Naive thymus-derived CD4-positive, alpha-beta T cell (primary cell): ENCODE measurements around the gene C1orf174. TPM values are rescaled to one million over a fixed set of nuclear protein-coding genes. Genes with fewer than 3 reads are reported as not detected.

Experiments used
- ATAC-seq: fragments of 150-1000 bp; cut with Tn5 transposase; 2 replicates; pipeline ENCODE4 v1.10.0; 2021; ENCODE audit warnings: mild to moderate bottlenecking, moderate library complexity
- CTCF ChIA-PET: fragments of 350-600 bp; sonication (Branson Sonifier 250); formaldehyde crosslinking; loops from one replicate; lab custom pipeline; 2021; ENCODE audit warnings: antibody characterized with exemption; lab: Charles Lee
- POLR2A ChIA-PET: fragments of 350-600 bp; sonication (Branson Sonifier 250); formaldehyde crosslinking; loops from one replicate; lab custom pipeline; 2021; ENCODE audit warnings: antibody characterized with exemption, inconsistent platforms; lab: Charles Lee
- DNase-seq, 9 donors: peaks; one replicate each; pipeline versions ENCODE4 v3.0.0 to v3.0.0-alpha.2; 2020 to 2022; ENCODE audit warnings: mixed read lengths in 1 of 9
- H3K27ac ChIP-seq: one replicate; pipeline ENCODE4 v1.7.0; 2013; ENCODE audit warnings: mild to moderate bottlenecking, low read depth, low read length, moderate library complexity
- H3K27me3 ChIP-seq, 2 donors: one replicate each; pipeline ENCODE4 v1.7.0; 2013; ENCODE audit warnings: low read length in 2 of 2, mild to moderate bottlenecking in 2 of 2, moderate library complexity in 2 of 2; ENCODE audit not compliant: control insufficient read depth in 2 of 2, insufficient read depth in 2 of 2
- H3K36me3 ChIP-seq, 3 experiments: 1 replicate in 2 of 3; 2 replicates in 1 of 3; pipeline ENCODE4 v1.7.0; 2013; ENCODE audit warnings: low read length in 3 of 3, mild to moderate bottlenecking in 3 of 3, moderate library complexity in 1 of 3; ENCODE audit not compliant: insufficient read depth in 3 of 3, control insufficient read depth in 2 of 3
- H3K4me1 ChIP-seq, 2 donors: one replicate each; pipeline ENCODE4 v1.7.0; 2013; ENCODE audit warnings: low read length in 2 of 2, mild to moderate bottlenecking in 2 of 2, moderate library complexity in 1 of 2; ENCODE audit not compliant: control insufficient read depth in 2 of 2, insufficient read depth in 2 of 2
- H3K4me3 ChIP-seq: 2 replicates; pipeline ENCODE4 v1.7.0; 2013; ENCODE audit warnings: mild to moderate bottlenecking, low read length
- H3K9me3 ChIP-seq, 3 experiments: 1 replicate in 2 of 3; 2 replicates in 1 of 3; pipeline ENCODE4 v1.7.0; 2013; ENCODE audit warnings: low read length in 3 of 3; ENCODE audit not compliant: control insufficient read depth in 2 of 3
- H3K27ac Mint-ChIP-seq, 9 donors: one replicate each; pipeline ENCODE4 v1.8.0; 2020 to 2022; ENCODE audit warnings: mixed read lengths in 9 of 9, mild to moderate bottlenecking in 8 of 9, moderate library complexity in 5 of 9, inconsistent platforms in 2 of 9
- H3K27me3 Mint-ChIP-seq, 5 donors: one replicate each; pipeline ENCODE4 v1.8.0; 2021 to 2022; ENCODE audit warnings: mixed read lengths in 5 of 5, mild to moderate bottlenecking in 1 of 5
- H3K36me3 Mint-ChIP-seq, 5 donors: one replicate each; pipeline ENCODE4 v1.8.0; 2020 to 2022; ENCODE audit warnings: mixed read lengths in 5 of 5, mild to moderate bottlenecking in 3 of 5, inconsistent platforms in 1 of 5
- H3K4me1 Mint-ChIP-seq, 7 donors: one replicate each; pipeline ENCODE4 v1.8.0; 2020 to 2022; ENCODE audit warnings: mixed read lengths in 7 of 7, mild to moderate bottlenecking in 3 of 7, inconsistent platforms in 1 of 7
- H3K4me3 Mint-ChIP-seq, 10 donors: one replicate each; pipeline ENCODE4 v1.8.0; 2020 to 2022; ENCODE audit warnings: mild to moderate bottlenecking in 10 of 10, mixed read lengths in 10 of 10, moderate library complexity in 6 of 10, inconsistent platforms in 2 of 10
- H3K9me3 Mint-ChIP-seq, 11 donors: one replicate each; pipeline ENCODE4 v1.8.0; 2020 to 2022; ENCODE audit warnings: mixed read lengths in 11 of 11, mild to moderate bottlenecking in 4 of 11, inconsistent platforms in 1 of 11, moderate library complexity in 1 of 11
- intact Hi-C, 2 donors: fragments of 100-400 bp; cut with micrococcal nuclease; formaldehyde crosslinking; loops; one replicate each; pipeline ENCODE4 v1.15.1; 2023
- polyA plus RNA-seq, 2 donors: library from polyadenylated mRNA; unstranded; fragments of 300-500 nt; fragmentation: Illumina TruSeq; gene quantifications; one replicate each; pipeline ENCODE4 v1.2.3, GENCODE V29; 2021
- total RNA-seq, 6 experiments: library from RNA in 5 of 6; stranded (reverse) in 5 of 6; gene quantifications; 1 replicate in 5 of 6; 2 replicates in 1 of 6; pipeline ENCODE4 v1.2.3 and lab custom pipeline; 2021 to 2026

Gene C1orf174
- total and polyA plus RNA-seq, 7 experiments from 2014 or later: 17.0 to 34.7 (median 27.1) TPM

GRCh38 chr1:3899754-3900149 lies 320 bp downstream of the C1orf174 start:
- H3K27me3 Mint-ChIP-seq: no peaks in the 10 kb centered on the region
- intact Hi-C loops: loop anchor here (1.0 to 5.0 kb wide), 11 partner anchors 42 to 1642 kb away; partner anchors contain the start of genes CEP104 (in 2 of the 2), DFFB (in 2 of the 2), LRRC47 (in 2 of the 2) and SMIM1 (in 2 of the 2)

GRCh38 chr1:3898994-3899753 lies 898 bp downstream of the C1orf174 start:
- Histone ChIP-seq H3K36me3 (peaks cover 0 to 16% (median 0%) of the 10 kb centered on the region in 3 experiments), H3K4me3 (peak overlapping the region; percentile 79), H3K4me1 (peaks cover 6 to 32% of the 10 kb centered on the region in 2 donors), H3K27me3 (no peaks in the 10 kb centered on the region), H3K27ac (peak overlapping the region; percentile 94), H3K9me3 (peaks cover 0 to 7% (median 7%) of the 10 kb centered on the region in 3 experiments)
- ChIA-PET POLR2A (interaction anchor here (1.3 to 3.5 kb wide), 3 partner anchors 8 to 52 kb away, joined by 4 to 30 read pairs (median 5); partner anchors contain the start of genes CEP104 and DFFB), CTCF (interaction anchor here (0.7 to 1.4 kb wide), 2 partner anchors 15 to 42 kb away, joined by 3 to 4 read pairs; partner anchors contain the start of genes CEP104 and DFFB)
- intact Hi-C loops: no loop called here
- DNase-seq (no peak), ATAC-seq (no peak)
- Mint-ChIP-seq H3K27me3 (no peaks in the 10 kb centered on the region), H3K9me3 (peaks cover 0 to 21% (median 9%) of the 10 kb centered on the region in 11 donors), H3K27ac (peak overlapping the region; percentile 52 to 99 (median 79)), H3K36me3 (peaks cover 5 to 22% (median 19%) of the 10 kb centered on the region in 5 donors), H3K4me1 (peaks cover 23 to 67% (median 56%) of the 10 kb centered on the region in 7 donors), H3K4me3 (peak overlapping the region; percentile 84 to 96 (median 93))

More at GRCh38 chr1:3899754-3900149, 320 bp downstream of the C1orf174 start:
- ATAC-seq (no peak), DNase-seq (no peak)
- Mint-ChIP-seq H3K4me1 (peaks cover 23 to 71% (median 56%) of the 10 kb centered on the region in 7 donors), H3K9me3 (peaks cover 0 to 21% (median 9%) of the 10 kb centered on the region in 11 donors), H3K27ac (peak overlapping the region; percentile 85 to 99 (median 96)), H3K36me3 (peaks cover 5 to 22% (median 19%) of the 10 kb centered on the region in 5 donors), H3K4me3 (peak overlapping the region; percentile 90 to 96 (median 94))
- H3K4me1 ChIP-seq: peaks cover 6 to 37% of the 10 kb centered on the region in 2 donors
- ChIA-PET CTCF (interaction anchor here (1.4 kb wide), 1 partner anchor 42 kb away, joined by 4 read pairs; the partner anchor contains the start of genes CEP104 and DFFB), POLR2A (interaction anchor here (0.6 to 3.5 kb wide), 7 partner anchors 9 to 1285 kb away, joined by 3 to 30 read pairs (median 4); partner anchors contain the start of genes CEP104, DFFB and LRRC47)
- H3K9me3 ChIP-seq: peaks cover 0 to 7% (median 7%) of the 10 kb centered on the region in 3 experiments
- peak overlapping the region; percentile 94 for H3K27ac ChIP-seq
- peak overlapping the region; percentile 79 for H3K4me3 ChIP-seq
- H3K27me3 ChIP-seq: no peaks in the 10 kb centered on the region
- peaks cover 0 to 15% (median 0%) of the 10 kb centered on the region in 3 experiments for H3K36me3 ChIP-seq

GRCh38 chr1:3898475-3898735 lies 1.7 kb downstream of the C1orf174 start:
- peaks cover 6 to 24% of the 10 kb centered on the region in 2 donors for H3K4me1 ChIP-seq
- H3K9me3 Mint-ChIP-seq: peaks cover 0 to 21% (median 9%) of the 10 kb centered on the region in 11 donors
- H3K27me3 Mint-ChIP-seq: no peaks in the 10 kb centered on the region
- ChIA-PET CTCF (interaction anchor here (1.4 kb wide), 1 partner anchor 41 kb away, joined by 4 read pairs; the partner anchor contains the start of genes CEP104 and DFFB), POLR2A (interaction anchor here (3.5 kb wide), 1 partner anchor 41 kb away, joined by 30 read pairs; the partner anchor contains the start of genes CEP104 and DFFB)
- peaks cover 0 to 16% (median 0%) of the 10 kb centered on the region in 3 experiments for H3K36me3 ChIP-seq
- no peak overlapping the region for H3K27ac ChIP-seq
- no peaks in the 10 kb centered on the region for H3K27me3 ChIP-seq
- ATAC-seq (no peak), DNase-seq (no peak)
- H3K36me3 Mint-ChIP-seq: peaks cover 5 to 25% (median 19%) of the 10 kb centered on the region in 5 donors
- intact Hi-C loops: no loop called here
- peaks cover 0 to 7% (median 7%) of the 10 kb centered on the region in 3 experiments for H3K9me3 ChIP-seq
- H3K4me3 Mint-ChIP-seq: peak overlapping the region; percentile 16 to 96 (median 88)
- peak overlapping the region in 4 of 9 donors; percentile 72 to 80 (median 78) for H3K27ac Mint-ChIP-seq
- no peak overlapping the region for H3K4me3 ChIP-seq
- peaks cover 20 to 61% (median 50%) of the 10 kb centered on the region in 7 donors for H3K4me1 Mint-ChIP-seq

- H3K9me3 Mint-ChIP-seq: peaks cover 0 to 21% (median 9%) of the 10 kb centered on the region in 11 donors
- ChIA-PET CTCF (no interaction called here), POLR2A (interaction anchor here (1.3 to 1.4 kb wide), 2 partner anchors 10 to 40 kb away, joined by 3 to 5 read pairs; partner anchors contain the start of genes CEP104 and DFFB)
- peaks cover 13 to 45% (median 34%) of the 10 kb centered on the region in 7 donors for H3K4me1 Mint-ChIP-seq
- peaks cover 0 to 7% (median 7%) of the 10 kb centered on the region in 3 experiments for H3K9me3 ChIP-seq
- H3K4me3 ChIP-seq: no peak overlapping the region
- H3K4me3 Mint-ChIP-seq: peak overlapping the region in 1 of 10 donors; percentile 11
- H3K36me3 ChIP-seq: peaks cover 0 to 23% (median 0%) of the 10 kb centered on the region in 3 experiments
- no peaks in the 10 kb centered on the region for H3K27me3 Mint-ChIP-seq
- peaks cover 7 to 9% of the 10 kb centered on the region in 2 donors for H3K4me1 ChIP-seq
- H3K27me3 ChIP-seq: no peaks in the 10 kb centered on the region
- peaks cover 5 to 25% (median 19%) of the 10 kb centered on the region in 5 donors for H3K36me3 Mint-ChIP-seq
- H3K27ac Mint-ChIP-seq: no peak overlapping the region
- intact Hi-C loops: no loop called here
- no peak overlapping the region for H3K27ac ChIP-seq
- ATAC-seq (no peak), DNase-seq (no peak)
These were observed 3.6 kb downstream of the C1orf174 start for GRCh38 chr1:3896396-3897000.

- no peak for ATAC-seq
- Histone ChIP-seq H3K27me3 (no peaks in the 10 kb centered on the region), H3K4me1 (peaks cover 6 to 11% of the 10 kb centered on the region in 2 donors), H3K9me3 (peaks cover 0 to 7% (median 7%) of the 10 kb centered on the region in 3 experiments), H3K36me3 (peaks cover 0 to 29% (median 0%) of the 10 kb centered on the region in 3 experiments), H3K4me3 (no peak overlapping the region), H3K27ac (no peak overlapping the region)
- POLR2A ChIA-PET: interaction anchor here (1.4 kb wide), 1 partner anchor 10 kb away, joined by 5 read pairs; no protein-coding TSS in a partner anchor
- H3K4me1 Mint-ChIP-seq: peaks cover 13 to 45% (median 34%) of the 10 kb centered on the region in 7 donors
- H3K9me3 Mint-ChIP-seq: peaks cover 0 to 21% (median 9%) of the 10 kb centered on the region in 11 donors
- no peak overlapping the region for H3K4me3 Mint-ChIP-seq
- CTCF ChIA-PET: no interaction called here
- H3K27me3 Mint-ChIP-seq: no peaks in the 10 kb centered on the region
- DNase-seq: no peak
- H3K36me3 Mint-ChIP-seq: peaks cover 5 to 25% (median 19%) of the 10 kb centered on the region in 5 donors
- H3K27ac Mint-ChIP-seq: no peak overlapping the region
- intact Hi-C loops: no loop called here
These were observed 4.1 kb downstream of the C1orf174 start for GRCh38 chr1:3895951-3896325.
